Gastroesophageal sphincter (tissue), 3 donors: Measurements from ENCODE around the gene RMI2.

Experiments used
- CTCF ChIP-seq, 4 experiments: fragments of 200-600 bp in 2 of 4; fragments of 450-650 bp in 2 of 4; sonication (generic) in 1 of 4; IDR thresholded peaks; one replicate each; pipeline ENCODE4 v1.5.1; 2017 to 2019; ENCODE audit warnings: antibody characterized with exemption in 4 of 4, mild to moderate bottlenecking in 2 of 4, moderate library complexity in 2 of 4
- POLR2A ChIP-seq, 2 donors: fragments of 450-650 bp; IDR thresholded peaks; one replicate each; pipeline ENCODE4 v1.6.1; 2017; ENCODE audit warnings: antibody characterized with exemption in 2 of 2, mild to moderate bottlenecking in 2 of 2, moderate library complexity in 1 of 2

DNA sequence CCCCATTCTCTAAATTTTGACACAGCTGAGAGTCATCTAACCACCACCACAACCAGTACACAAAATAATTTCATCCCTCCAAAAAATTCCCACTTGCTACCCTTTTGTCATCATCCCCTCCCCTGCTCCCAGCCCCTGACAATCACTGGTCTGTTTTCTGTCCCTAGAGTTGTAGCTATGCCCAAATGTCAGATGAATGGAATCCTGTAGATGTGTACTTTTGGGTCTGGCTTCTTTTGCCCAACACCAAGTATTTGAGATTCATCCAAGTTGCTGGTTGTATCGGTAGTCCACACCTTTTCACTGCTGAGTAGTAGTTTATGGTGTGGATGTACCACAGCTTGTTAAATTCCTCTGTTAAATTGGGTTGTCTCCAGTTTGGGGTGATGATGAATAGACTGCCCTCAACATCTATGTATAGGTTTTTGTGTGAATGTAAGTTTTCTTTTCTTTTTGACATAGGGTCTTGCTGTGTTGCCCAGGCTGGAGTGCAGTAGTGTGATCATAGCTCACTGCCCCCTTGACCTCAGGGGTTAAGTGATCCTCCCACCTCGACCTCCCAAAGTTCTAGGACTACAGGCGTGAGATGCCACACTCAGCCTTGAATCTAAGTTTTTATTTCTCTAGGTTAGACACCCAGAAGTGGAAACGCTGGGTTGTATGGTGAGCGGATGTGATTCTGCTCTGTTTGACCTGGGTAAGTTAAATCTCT lies 14.6 kb upstream of the RMI2 start:
- TF ChIP-seq POLR2A (IDR thresholded peaks at IDR 0.05) (no peak), CTCF (IDR thresholded peaks at IDR 0.05) (no peak)
